Midbrain (tissue), 1 donor: ENCODE measurements around the gene PRKCH.
"Not testable (repeated sequence)": the region's sequence is repeated elsewhere in the genome, so short reads cannot be mapped to it uniquely, and the experiment has no call there.

ENCODE experiments used
- DNase-seq: peaks from one replicate; lab custom pipeline; 2025; lab: John Stamatoyannopoulos, UW

Gene PRKCH

DNA sequence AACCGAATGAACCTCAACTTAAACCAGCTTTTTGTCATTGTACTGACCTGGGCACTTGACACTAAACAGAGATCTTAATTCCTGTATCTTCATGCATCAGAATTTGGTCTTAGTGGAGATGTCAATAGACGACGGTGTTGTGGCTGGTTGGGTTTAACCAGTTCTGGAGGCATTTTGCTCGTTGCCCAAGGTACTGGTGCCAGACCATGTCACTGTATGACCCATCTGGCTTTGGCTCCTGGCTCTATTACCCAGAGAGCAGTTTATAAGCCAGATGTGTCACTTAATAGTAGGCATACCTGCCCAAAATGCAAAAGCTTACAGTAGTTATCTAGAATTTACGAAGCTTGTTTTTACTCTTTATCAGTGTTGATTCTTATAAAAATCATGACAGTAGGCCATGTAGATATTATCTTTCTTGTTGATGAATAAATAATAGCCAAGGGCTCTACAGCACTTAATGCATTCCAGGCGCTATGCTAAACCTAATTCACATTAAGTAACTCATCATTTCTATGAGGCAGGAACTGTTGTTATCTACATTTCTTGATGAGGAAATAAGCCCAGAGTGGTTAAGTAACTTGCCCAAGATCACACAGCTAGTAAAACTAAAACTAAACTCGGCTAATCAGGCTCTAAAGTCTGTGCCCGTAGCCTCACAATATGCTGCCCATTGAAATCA, 194.2 kb downstream of the PRKCH start:
- DNase-seq = no peak

DNA sequence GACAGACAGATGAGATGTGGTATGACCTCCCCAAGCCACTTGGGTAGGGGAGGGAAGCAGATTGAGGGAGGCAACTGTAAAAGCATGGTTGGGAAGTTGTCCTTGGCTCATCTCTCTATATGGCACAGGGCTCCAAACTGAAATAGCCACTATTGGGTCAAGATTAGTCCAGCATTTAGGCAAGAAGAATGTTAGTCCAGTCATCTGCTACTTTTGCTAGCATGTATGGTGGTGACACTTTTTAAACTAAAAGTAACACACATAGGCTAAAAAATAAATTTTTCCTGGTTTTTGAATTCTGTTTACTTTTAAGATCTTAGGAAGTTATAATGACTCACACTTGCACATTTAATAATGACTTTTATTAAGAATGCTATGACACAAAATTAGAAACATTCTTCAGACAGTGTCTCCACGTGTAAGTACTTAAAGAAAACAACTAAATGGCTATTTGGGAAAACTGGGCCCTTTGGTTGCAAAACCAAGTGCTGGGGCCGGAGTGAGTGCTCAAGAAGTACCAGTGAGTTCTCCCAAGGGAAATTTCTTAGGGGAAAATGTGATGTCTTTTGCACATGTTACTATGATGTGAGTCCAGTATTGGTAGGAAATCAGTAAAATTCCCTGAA, 194.9 kb downstream of the PRKCH start:
- no peak for DNase-seq

DNA sequence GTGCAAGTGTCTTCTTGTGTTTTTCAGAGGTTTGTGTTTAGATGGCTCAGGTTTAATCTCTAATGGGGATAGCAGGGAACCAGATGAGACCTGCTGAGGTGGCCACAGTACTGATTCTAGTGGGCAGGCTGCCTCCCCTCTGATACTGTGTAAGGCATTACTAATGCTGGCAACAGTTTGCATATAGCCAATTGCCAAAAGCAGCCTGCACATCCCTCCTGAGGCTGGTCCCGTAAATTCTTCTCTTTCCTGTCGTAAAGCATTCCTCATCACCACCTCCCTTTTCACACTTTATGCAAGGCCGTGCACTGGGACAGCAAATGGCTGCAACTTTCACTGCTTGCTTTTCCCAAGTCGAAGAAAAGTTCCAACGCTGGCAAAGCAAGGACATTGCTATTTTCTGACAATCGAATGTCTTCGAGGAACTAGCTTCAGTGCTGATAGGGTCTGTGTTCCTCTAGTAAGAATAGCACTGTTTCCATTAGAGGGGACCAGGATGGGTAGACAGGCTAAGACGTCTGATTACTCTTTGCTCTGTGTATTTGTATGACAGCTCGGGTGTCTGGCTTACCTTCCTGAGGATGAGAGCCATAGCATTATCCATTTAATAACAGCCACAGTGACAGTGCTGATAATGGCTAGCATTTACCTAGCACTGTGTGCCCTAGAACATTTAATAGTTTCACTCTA, 195.7 kb downstream of the PRKCH start:
- no peak for DNase-seq

DNA sequence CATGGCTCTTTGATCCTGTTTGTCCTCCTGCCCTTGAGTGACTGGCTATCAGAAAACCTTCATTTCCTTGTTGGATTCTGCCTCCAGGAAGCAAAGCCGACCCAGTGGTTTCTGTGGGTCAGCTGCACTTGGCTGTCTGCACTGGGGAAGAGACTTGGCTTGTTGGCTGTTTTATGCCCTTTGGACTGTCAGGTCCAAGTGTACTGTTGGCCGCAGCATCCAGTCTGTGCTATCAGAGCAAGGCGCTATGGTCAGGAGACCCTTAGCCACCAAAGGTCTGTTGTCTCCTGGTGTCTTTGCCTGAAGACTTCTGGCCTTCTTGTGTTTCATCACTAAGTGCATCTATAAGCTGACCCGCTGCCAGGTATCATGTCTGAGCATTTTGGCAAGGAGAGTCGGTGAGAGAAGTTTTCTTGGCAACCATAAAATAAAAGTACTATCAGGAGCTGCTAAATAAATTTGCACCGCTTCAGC, 196.6 kb downstream of the PRKCH start:
- DNase-seq = no peak

DNA sequence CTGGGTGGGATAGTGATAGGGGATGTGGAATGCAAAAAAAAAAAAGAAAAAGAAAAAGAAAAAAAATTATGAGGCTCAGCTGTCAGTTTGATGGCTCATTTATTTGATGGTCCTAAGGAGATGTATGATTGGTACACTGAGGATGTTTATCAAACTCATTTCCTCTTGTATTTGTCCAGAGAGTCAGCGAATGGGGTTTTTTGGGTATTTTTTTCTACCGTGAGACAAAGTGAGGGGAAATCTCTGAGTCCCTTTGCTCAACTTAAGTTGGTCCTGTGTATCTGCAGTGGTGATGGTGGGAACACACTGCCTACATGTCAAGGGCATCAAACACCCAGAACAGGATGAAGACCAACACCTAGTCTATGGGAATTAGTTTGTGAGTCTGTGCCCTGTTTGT, 197.0 kb downstream of the PRKCH start:
- DNase-seq = no peak

- DNase-seq = no peak
These were observed 197.7 kb downstream of the PRKCH start for GRCh38 chr14:61519106-61519505.

DNA sequence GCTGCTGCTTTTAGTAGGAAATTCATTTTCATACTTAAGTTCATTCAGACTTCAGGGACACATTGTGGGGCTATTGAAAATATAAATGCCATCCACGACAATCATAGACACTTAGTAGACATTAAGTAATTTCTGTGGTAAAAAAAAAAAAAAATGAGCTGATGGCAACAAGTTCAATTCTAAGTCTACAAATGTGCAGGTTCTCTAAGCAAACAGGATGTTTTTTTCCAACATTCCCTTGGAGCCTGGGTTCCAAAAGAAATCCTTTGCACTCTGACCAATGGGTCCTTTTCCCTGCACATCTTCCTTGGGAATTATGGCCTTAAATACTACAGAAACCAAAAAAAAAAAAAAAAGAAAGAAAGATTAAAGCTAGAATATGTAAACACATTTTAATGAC, 198.4 kb downstream of the PRKCH start:
- DNase-seq = no peak

DNA sequence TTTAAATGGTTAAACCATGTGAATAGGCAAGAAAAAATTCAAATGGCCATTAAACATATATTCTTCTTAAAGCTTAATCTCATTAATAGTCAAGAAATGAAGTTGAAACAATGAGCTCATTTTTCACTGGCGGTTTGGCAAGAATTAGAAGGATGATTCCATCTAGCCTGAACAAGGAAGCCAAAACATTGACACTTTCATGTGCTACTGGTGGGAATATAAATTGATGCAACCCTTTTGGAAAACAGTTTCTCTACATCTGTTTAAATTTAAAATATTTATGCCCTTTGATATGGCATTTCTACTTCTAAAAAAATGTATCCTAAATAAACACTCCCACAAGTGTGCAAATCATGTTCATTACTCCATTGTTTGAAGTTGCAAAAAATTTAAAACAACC, 199.2 kb downstream of the PRKCH start:
- no peak for DNase-seq

DNA sequence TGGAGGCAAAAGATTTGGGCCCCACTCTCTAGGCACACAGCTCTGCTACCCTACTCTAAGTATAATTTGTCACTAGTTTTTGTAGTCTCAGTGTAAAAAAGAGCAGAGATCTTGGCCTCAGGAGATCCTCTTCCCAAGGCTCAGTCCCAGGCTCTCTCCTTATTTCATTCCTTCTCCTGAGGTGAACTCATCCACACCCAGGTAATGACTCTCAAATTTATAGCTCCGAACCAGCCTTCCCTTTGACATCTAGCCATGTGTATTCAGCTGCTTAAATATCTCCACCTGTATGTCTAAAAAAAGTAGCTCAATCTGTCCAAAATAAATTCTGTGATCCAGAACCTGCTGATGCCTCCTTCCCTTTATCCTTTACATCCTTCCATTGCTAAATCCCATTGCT, 200.4 kb downstream of the PRKCH start:
- no peak for DNase-seq

DNA sequence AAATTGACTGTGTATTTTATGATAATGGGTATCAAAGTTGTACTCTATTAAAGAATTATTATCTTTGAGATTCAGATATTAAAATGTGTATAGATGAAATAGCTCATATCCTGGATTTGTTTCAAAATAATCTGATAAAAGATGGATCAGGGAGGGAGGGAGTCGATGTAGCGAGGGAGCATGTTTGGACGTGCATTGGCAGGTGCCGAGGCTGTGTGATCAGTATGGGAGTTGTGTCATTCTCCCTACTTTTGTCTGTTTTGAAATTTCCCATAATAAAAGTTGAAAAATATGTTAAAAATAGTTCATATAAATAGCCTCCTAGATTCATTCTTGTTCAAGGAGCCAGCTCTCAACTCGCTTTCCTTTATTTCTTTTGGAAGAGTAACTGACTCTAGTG, 202.4 kb downstream of the PRKCH start:
- DNase-seq = no peak

DNA sequence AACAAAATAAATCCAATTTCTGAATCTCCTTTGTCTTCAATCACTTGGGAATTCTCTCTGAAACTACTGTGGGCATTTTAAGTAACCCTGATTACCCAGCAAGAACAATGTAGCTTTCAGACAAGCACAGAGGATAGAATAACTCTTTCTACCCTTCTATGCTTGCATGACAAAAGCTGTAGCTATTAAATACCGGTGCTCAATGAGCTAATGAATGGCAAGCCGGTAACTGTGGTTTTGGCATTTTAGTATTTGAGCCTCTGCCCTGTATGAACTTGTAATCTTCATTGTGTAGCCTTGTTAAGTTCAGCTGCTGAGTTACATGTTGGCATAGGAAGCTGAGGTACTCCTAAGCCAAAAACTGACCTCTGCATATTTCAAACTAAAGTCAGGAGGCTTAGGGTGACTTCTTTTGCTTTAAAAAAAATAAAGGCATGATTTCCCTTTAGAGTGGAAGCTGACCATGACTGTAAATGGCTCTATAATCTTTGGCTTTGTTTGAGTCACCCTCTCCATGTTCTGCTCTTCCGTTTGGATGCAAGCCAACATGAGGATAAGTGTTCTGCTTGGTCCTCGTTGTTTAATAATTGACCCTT, 202.9 kb downstream of the PRKCH start:
- DNase-seq = no peak

DNA sequence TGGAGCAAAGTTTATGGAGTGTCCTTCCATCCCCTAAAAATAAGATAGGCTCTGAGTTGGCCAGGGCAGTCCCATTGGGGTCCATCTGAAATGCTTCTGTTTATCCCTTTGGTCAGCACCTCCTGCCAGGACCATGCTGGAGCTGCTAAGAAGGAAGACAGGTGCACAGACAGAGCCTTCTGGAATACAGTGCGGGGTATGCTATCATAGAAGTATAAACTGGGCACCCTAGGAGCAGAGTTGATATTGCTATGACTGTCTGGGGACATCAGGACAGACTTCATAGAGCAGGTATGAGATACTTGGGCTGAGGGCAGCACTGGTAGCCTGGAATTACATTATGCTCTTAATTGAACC, 203.5 kb downstream of the PRKCH start:
- no peak for DNase-seq

GRCh38 chr14:61525293-61526011, 204.1 kb downstream of the PRKCH start:
- no peak for DNase-seq

- DNase-seq = no peak
These were observed 205.3 kb downstream of the PRKCH start for GRCh38 chr14:61526405-61527312.

DNA sequence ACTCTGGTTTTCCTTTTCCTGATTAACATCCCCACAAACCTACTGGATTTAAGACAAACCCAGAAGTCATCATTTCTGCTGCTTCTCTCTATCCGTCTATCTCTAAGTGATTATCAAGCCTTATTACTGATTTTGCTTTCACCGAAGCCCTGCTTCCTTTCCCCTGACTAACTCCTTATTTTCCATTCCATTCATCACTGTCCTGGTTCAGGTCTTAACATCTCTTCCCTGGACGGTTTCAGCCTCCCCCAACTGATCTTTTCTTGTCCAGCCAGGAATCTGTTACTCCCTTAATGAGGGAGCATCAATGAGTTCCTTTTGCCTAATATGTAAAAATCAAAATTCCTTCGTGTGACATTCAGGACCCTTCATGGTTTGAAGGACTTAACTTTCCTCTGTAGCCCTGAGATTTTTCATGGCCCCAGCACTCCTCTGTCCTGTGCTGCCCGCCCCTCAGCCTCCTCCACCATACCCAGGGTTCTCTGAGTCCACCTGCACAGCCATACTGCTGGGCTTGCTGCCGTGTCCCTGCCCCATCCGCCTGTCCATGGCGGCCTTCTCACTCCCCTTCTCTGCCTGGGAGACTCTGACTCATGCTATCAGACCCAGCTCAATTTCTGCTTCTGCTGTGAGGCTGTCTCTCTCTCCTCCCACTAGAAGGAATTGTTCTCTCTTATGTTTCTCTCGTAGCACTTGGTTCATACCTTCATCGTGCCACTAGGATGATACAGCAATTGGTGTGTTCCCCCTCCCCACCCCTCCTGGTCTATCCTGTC, 206.1 kb downstream of the PRKCH start:
- no peak for DNase-seq

DNA sequence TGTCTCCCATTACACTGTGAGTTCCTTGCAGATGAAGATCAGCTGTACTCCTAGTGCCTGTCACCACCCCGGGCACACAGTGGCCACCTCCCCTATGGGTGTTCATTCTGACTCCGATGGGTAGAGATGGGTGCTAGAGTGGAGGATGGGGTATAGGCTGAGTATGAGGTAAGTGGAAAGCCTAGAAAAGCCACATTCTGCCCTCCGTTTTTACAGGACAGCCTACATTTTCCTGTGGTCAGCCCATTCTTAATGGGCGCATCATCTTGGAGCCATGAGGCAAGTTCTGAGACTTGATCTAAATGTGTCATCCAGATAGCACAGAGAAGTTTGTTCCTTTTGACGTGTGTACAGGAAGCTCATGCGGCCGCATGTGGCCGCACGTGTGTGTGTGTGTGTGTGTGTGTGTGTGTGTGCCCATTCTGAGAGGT, 207.2 kb downstream of the PRKCH start:
- DNase-seq = no peak

DNA sequence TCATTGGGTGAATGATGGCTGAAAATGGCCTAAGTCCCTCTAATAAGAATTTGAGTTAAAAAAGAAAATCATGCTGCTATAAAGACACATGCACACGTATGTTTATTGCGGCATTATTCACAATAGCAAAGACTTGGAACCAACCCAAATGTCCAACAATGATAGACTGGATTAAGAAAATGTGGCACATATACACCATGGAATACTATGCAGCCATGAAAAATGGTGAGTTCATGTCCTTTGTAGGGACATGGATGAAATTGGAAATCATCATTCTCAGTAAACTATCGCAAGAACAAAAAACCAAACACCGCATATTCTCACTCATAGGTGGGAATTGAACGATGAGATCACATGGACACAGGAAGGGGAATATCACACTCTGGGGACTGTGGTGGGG, 208.0 kb downstream of the PRKCH start:
- DNase-seq = not testable (repeated sequence)

- no peak for DNase-seq
These were observed 208.9 kb downstream of the PRKCH start for GRCh38 chr14:61530296-61530695.

DNA sequence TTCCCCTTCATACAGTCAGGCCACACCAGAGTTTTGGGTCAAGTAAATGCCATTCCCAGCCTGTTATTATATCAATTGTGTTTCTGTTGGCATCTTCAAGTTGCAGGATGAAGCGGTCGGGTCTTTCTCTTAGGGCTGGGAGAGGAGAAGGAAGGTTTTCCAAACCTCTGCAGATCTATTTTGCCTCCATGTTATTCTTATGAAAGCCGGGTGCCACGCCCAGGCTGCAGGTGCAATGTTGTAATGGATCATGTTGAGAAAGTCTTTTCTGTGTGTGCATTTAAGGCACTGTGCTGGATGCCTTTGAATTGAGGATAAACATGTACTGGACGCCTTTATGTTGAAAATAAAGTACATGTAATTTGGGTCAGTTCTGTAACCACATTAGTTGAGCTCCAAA, 209.5 kb downstream of the PRKCH start:
- no peak for DNase-seq

GRCh38 chr14:61531465-61532122, 210.2 kb downstream of the PRKCH start:
- DNase-seq = no peak
